ENCODE results near the gene ASPSCR1.

GRCh38 chr17:82031303-82031884 lies 54.0 kb downstream of the ASPSCR1 start, which contains the start of gene RAC3:
- TF ChIP-seq, protein P1, sequence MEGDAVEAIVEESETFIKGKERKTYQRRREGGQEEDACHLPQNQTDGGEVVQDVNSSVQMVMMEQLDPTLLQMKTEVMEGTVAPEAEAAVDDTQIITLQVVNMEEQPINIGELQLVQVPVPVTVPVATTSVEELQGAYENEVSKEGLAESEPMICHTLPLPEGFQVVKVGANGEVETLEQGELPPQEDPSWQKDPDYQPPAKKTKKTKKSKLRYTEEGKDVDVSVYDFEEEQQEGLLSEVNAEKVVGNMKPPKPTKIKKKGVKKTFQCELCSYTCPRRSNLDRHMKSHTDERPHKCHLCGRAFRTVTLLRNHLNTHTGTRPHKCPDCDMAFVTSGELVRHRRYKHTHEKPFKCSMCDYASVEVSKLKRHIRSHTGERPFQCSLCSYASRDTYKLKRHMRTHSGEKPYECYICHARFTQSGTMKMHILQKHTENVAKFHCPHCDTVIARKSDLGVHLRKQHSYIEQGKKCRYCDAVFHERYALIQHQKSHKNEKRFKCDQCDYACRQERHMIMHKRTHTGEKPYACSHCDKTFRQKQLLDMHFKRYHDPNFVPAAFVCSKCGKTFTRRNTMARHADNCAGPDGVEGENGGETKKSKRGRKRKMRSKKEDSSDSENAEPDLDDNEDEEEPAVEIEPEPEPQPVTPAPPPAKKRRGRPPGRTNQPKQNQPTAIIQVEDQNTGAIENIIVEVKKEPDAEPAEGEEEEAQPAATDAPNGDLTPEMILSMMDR (CRISPR knock-in tag; IDR thresholded peaks at IDR 0.05), result no peak
- TF ChIP-seq GTF3A (CRISPR knock-in tag; conservative IDR thresholded peaks at IDR 0.05) (no peak), MYC (CRISPR knock-in tag; IDR thresholded peaks at IDR 0.05; ENCODE audit: borderline replicate concordance) (no peak), POLR2A (IDR thresholded peaks at IDR 0.05; ENCODE audit: insufficient read depth in 1 of 2, low read depth in 2 of 2, low read length in 2 of 2) (no peak), UBTF (CRISPR knock-in tag; IDR thresholded peaks at IDR 0.05) (no peak), SPEN (CRISPR knock-in tag; IDR thresholded peaks at IDR 0.05; ENCODE audit: low read depth) (no peak), TBP (CRISPR knock-in tag; IDR thresholded peaks at IDR 0.05) (no peak), TGIF2 (CRISPR knock-in tag; IDR thresholded peaks at IDR 0.05) (no peak), HDAC1 (CRISPR knock-in tag; IDR thresholded peaks at IDR 0.05) (no peak), U2AF2 (IDR thresholded peaks at IDR 0.05; ENCODE audit: low read depth, low read length) (no peak), RAD21 (CRISPR knock-in tag; IDR thresholded peaks at IDR 0.05) (no peak), KAT7 (CRISPR knock-in tag; IDR thresholded peaks at IDR 0.05; ENCODE audit: borderline replicate concordance) (no peak)
- TF ChIP-seq, protein P2, sequence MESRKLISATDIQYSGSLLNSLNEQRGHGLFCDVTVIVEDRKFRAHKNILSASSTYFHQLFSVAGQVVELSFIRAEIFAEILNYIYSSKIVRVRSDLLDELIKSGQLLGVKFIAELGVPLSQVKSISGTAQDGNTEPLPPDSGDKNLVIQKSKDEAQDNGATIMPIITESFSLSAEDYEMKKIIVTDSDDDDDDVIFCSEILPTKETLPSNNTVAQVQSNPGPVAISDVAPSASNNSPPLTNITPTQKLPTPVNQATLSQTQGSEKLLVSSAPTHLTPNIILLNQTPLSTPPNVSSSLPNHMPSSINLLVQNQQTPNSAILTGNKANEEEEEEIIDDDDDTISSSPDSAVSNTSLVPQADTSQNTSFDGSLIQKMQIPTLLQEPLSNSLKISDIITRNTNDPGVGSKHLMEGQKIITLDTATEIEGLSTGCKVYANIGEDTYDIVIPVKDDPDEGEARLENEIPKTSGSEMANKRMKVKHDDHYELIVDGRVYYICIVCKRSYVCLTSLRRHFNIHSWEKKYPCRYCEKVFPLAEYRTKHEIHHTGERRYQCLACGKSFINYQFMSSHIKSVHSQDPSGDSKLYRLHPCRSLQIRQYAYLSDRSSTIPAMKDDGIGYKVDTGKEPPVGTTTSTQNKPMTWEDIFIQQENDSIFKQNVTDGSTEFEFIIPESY (CRISPR knock-in tag; IDR thresholded peaks at IDR 0.05), result no peak
